Caco-2 (cell line): ENCODE results near the gene EXOC1. TPM values are rescaled to one million over a fixed set of nuclear protein-coding genes. Genes with fewer than 3 reads are reported as not detected.

Source experiments
- BruUV-seq: library from RNA; stranded (reverse); fragments of 400-500 nt; replicated peaks from 2 replicates; lab custom pipeline; 2021; lab: Mats Ljungman, UMichigan
- CTCF ChIA-PET: fragments of 300-600 bp; sonication (Branson Sonifier 250); formaldehyde crosslinking; loops from one replicate; lab custom pipeline; 2022; ENCODE audit warnings: antibody characterized with exemption; lab: Charles Lee
- POLR2A ChIA-PET: fragments of 300-600 bp; sonication (Branson Sonifier 250); formaldehyde crosslinking; loops from one replicate; lab custom pipeline; 2022; ENCODE audit warnings: antibody characterized with exemption; lab: Charles Lee
- DNase-seq, 2 experiments: peaks; one replicate each; pipeline versions ENCODE4 v3.0.0 to v3.0.0-alpha.2; 2020 to 2022
- H3K27me3 ChIP-seq: replicated peaks from 2 replicates; pipeline ENCODE4 v1.6.0; 2011; ENCODE audit warnings: low read length; ENCODE audit not compliant: control insufficient read depth, insufficient read depth
- H3K36me3 ChIP-seq: 2 replicates; pipeline ENCODE4 v1.5.1; 2011; ENCODE audit warnings: low read length; ENCODE audit not compliant: control insufficient read depth, insufficient read depth
- H3K4me1 ChIP-seq: fragments of 250-450 bp; sonication (Bioruptor Pico); 2 replicates; pipeline ENCODE4 v1.5.1; 2020; ENCODE audit warnings: mild to moderate bottlenecking
- H3K4me3 ChIP-seq: 2 replicates; pipeline ENCODE4 v1.5.1; 2011; ENCODE audit warnings: low read depth, mild to moderate bottlenecking, control low read depth, low read length
- H3K9me3 ChIP-seq: fragments of 250-450 bp; sonication (Bioruptor Pico); 2 replicates; pipeline ENCODE4 v1.5.1; 2020; ENCODE audit warnings: mild to moderate bottlenecking, moderate library complexity
- H3K27ac Mint-ChIP-seq: one replicate; pipeline ENCODE4 v1.8.0; 2022; ENCODE audit warnings: mixed read lengths; ENCODE audit not compliant: unreplicated experiment
- H3K27me3 Mint-ChIP-seq: one replicate; pipeline ENCODE4 v1.8.0; 2022; ENCODE audit warnings: mixed read lengths; ENCODE audit not compliant: insufficient read depth, unreplicated experiment
- H3K36me3 Mint-ChIP-seq: one replicate; pipeline ENCODE4 v1.8.0; 2022; ENCODE audit warnings: mild to moderate bottlenecking, mixed read lengths; ENCODE audit not compliant: insufficient read depth, unreplicated experiment
- H3K4me1 Mint-ChIP-seq: one replicate; pipeline ENCODE4 v1.8.0; 2022; ENCODE audit warnings: low read depth, mixed read lengths; ENCODE audit not compliant: unreplicated experiment
- H3K4me3 Mint-ChIP-seq: one replicate; pipeline ENCODE4 v1.8.0; 2022; ENCODE audit warnings: mild to moderate bottlenecking, moderate library complexity, mixed read lengths; ENCODE audit not compliant: unreplicated experiment
- H3K9me3 Mint-ChIP-seq: one replicate; pipeline ENCODE4 v1.8.0; 2022; ENCODE audit warnings: mixed read lengths; ENCODE audit not compliant: unreplicated experiment
- intact Hi-C: fragments of 100-400 bp; cut with micrococcal nuclease; formaldehyde crosslinking; loops from one replicate; pipeline ENCODE4 v1.10.0; 2022; ENCODE audit not compliant: unreplicated experiment
- total RNA-seq: library from RNA; stranded (reverse); gene quantifications from 2 replicates; pipeline ENCODE4 v1.2.3, GENCODE V29; 2022
- TF ChIP-seq, protein P1 (sequence below), 2 experiments: fragments of 200-600 bp in 1 of 2; IDR thresholded peaks; 1 replicate in 1 of 2; 2 replicates in 1 of 2; pipeline versions ENCODE4 v1.5.1 to v1.8.0; 2011 to 2022; ENCODE audit warnings: antibody characterized with exemption in 1 of 2, control low read depth in 1 of 2, inconsistent platforms in 1 of 2, low read depth in 1 of 2, low read length in 1 of 2, mild to moderate bottlenecking in 1 of 2, moderate library complexity in 1 of 2; ENCODE audit not compliant: insufficient read depth in 1 of 2, severe bottlenecking in 1 of 2, unreplicated experiment in 1 of 2

Gene EXOC1
- total RNA-seq, 1 experiment from 2014 or later: 19.9 TPM

DNA sequence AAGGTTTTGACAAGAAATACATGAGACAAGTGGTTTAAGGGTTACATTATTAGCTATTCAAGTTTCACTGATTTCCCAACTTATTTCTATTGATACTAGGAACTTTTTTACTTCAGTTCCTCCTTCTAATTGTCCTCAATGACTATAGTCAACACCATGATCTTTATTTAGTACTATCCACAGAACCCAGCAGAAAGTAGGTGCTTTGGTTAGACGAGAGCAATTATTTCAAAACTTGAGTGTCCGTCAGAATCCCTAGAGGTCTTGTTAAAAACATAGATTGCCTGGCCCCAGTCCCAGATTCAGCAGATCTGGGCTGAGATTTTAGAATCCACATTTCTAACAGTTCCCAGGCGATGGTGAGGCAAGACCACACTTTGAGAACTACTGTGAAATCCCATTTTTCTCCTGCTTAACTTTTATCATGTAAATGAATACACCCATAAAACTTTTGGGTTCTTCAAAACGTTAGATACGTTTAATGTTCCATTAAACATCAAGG is 17.9 kb downstream of the EXOC1 start:
- Histone ChIP-seq H3K36me3 (no peaks in the 10 kb centered on the region; the same call in 1 of the 2 replicates), H3K4me1 (peaks cover 4% of the 10 kb centered on the region), H3K9me3 (no peaks in the 10 kb centered on the region), H3K4me3 (no peak overlapping the region), H3K27me3 (no peaks in the 10 kb centered on the region)
- TF ChIP-seq, protein P1, sequence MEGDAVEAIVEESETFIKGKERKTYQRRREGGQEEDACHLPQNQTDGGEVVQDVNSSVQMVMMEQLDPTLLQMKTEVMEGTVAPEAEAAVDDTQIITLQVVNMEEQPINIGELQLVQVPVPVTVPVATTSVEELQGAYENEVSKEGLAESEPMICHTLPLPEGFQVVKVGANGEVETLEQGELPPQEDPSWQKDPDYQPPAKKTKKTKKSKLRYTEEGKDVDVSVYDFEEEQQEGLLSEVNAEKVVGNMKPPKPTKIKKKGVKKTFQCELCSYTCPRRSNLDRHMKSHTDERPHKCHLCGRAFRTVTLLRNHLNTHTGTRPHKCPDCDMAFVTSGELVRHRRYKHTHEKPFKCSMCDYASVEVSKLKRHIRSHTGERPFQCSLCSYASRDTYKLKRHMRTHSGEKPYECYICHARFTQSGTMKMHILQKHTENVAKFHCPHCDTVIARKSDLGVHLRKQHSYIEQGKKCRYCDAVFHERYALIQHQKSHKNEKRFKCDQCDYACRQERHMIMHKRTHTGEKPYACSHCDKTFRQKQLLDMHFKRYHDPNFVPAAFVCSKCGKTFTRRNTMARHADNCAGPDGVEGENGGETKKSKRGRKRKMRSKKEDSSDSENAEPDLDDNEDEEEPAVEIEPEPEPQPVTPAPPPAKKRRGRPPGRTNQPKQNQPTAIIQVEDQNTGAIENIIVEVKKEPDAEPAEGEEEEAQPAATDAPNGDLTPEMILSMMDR (IDR thresholded peaks at IDR 0.05; ENCODE audit: insufficient read depth in 1 of 2, low read depth in 1 of 2, low read length in 1 of 2, severe bottlenecking in 1 of 2, unreplicated experiment in 1 of 2): no peak
- no peak for DNase-seq
- Mint-ChIP-seq H3K27ac (no peak overlapping the region), H3K27me3 (no peaks in the 10 kb centered on the region), H3K4me1 (peaks cover 7% of the 10 kb centered on the region), H3K4me3 (no peak overlapping the region), H3K9me3 (no peaks in the 10 kb centered on the region), H3K36me3 (peaks cover 21% of the 10 kb centered on the region)
- ChIA-PET CTCF (no interaction called here), POLR2A (no interaction called here)
- BruUV-seq: no TSS peak
- intact Hi-C loops: no loop called here

DNA sequence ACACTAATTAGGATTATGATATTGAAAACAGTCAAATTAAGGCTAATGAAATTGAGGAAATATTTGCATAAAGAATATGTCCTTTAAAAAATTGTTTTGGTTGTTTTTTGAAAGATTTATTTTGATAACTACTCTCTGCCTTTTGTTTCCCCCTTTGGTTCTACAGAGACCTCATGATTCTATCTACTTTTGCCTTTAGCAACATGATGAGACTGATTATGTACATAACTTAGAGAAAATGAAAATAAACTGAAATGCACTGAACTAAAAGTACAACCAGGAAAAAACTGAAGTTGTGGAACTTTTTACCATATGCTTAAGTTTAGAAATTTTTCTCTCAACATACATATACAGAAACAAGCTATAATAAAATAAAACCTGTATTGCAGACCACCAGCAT is 21.4 kb downstream of the EXOC1 start:
- H3K36me3 Mint-ChIP-seq: peaks cover 8% of the 10 kb centered on the region
- no TSS peak for BruUV-seq
- POLR2A ChIA-PET: no interaction called here

DNA sequence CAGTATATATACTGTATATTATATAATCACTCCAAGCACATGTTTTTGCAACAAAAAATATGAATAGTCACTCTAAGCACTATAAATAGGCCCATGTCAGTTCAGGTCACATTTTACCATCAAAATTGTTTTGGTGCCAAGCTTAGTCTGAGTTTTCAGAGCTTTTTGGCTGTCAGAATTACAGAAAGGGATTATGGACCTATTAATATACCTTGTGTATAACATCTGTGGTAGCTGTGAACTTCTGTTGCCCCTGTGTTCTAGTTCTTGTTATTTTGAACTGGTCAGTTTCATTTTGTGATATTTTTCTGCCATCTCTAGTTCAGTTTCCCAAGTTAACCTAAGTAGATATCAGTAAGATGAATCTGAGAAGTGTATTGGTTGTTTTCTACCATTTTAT is 22.9 kb downstream of the EXOC1 start:
- no peak overlapping the region for H3K4me3 ChIP-seq
- H3K27ac Mint-ChIP-seq: no peak overlapping the region
- POLR2A ChIA-PET: no interaction called here
- TF ChIP-seq, protein P1 (IDR thresholded peaks at IDR 0.05; ENCODE audit: insufficient read depth in 1 of 2, low read depth in 1 of 2, low read length in 1 of 2, severe bottlenecking in 1 of 2, unreplicated experiment in 1 of 2): no peak
- no peak for DNase-seq
- intact Hi-C loops: no loop called here
- no peaks in the 10 kb centered on the region for H3K9me3 ChIP-seq
- H3K36me3 ChIP-seq: no peaks in the 10 kb centered on the region; the same call in 1 of the 2 replicates
- no peaks in the 10 kb centered on the region for H3K4me1 ChIP-seq
- H3K4me1 Mint-ChIP-seq: no peaks in the 10 kb centered on the region
- H3K27me3 Mint-ChIP-seq: no peaks in the 10 kb centered on the region
- no peak overlapping the region for H3K4me3 Mint-ChIP-seq
- CTCF ChIA-PET: no interaction called here
- peaks cover 7% of the 10 kb centered on the region for H3K36me3 Mint-ChIP-seq
- no peaks in the 10 kb centered on the region for H3K9me3 Mint-ChIP-seq
- no peaks in the 10 kb centered on the region for H3K27me3 ChIP-seq
- BruUV-seq: no TSS peak

More for the DNA sequence above, 21.4 kb downstream of the EXOC1 start:
- Histone ChIP-seq H3K4me3 (no peak overlapping the region), H3K36me3 (no peaks in the 10 kb centered on the region; the same call in 1 of the 2 replicates), H3K9me3 (no peaks in the 10 kb centered on the region), H3K4me1 (no peaks in the 10 kb centered on the region), H3K27me3 (no peaks in the 10 kb centered on the region)
- CTCF ChIA-PET: no interaction called here
- Mint-ChIP-seq H3K9me3 (no peaks in the 10 kb centered on the region), H3K27ac (no peak overlapping the region), H3K27me3 (no peaks in the 10 kb centered on the region), H3K4me3 (no peak overlapping the region), H3K4me1 (no peaks in the 10 kb centered on the region)
- intact Hi-C loops: no loop called here
- TF ChIP-seq, protein P1 (IDR thresholded peaks at IDR 0.05; ENCODE audit: insufficient read depth in 1 of 2, low read depth in 1 of 2, low read length in 1 of 2, severe bottlenecking in 1 of 2, unreplicated experiment in 1 of 2): no peak
- DNase-seq: no peak
